KMS-11 (cell line): ENCODE results near the gene MRPS2.

Source experiments
- H2AFZ ChIP-seq: fragments of 200-600 bp; sonication (generic); 2 replicates; pipeline ENCODE4 v1.6.1; 2016; ENCODE audit warnings: antibody characterized with exemption, mixed run types, low read depth
- H3K27ac ChIP-seq: fragments of 200-600 bp; sonication (generic); 2 replicates; pipeline ENCODE4 v1.6.1; 2016; ENCODE audit warnings: mild to moderate bottlenecking, mixed run types
- H3K27me3 ChIP-seq: fragments of 200-600 bp; sonication (generic); 2 replicates; pipeline ENCODE4 v1.6.1; 2017; ENCODE audit warnings: mild to moderate bottlenecking, low read depth, mixed run types, moderate library complexity; ENCODE audit not compliant: insufficient read depth
- H3K36me3 ChIP-seq: fragments of 200-600 bp; sonication (generic); 2 replicates; pipeline ENCODE4 v1.6.1; 2017; ENCODE audit warnings: mild to moderate bottlenecking, mixed run types; ENCODE audit not compliant: insufficient read depth
- H3K4me1 ChIP-seq: fragments of 200-600 bp; sonication (generic); 2 replicates; pipeline ENCODE4 v1.6.1; 2016; ENCODE audit warnings: mild to moderate bottlenecking, low read depth, mixed run types; ENCODE audit not compliant: poor library complexity, severe bottlenecking
- H3K4me2 ChIP-seq: fragments of 200-600 bp; sonication (generic); 2 replicates; pipeline ENCODE4 v1.7.0; 2016; ENCODE audit warnings: mild to moderate bottlenecking, mixed run types
- H3K4me3 ChIP-seq: fragments of 200-600 bp; sonication (generic); IDR thresholded peaks from 2 replicates; pipeline ENCODE4 v1.6.1; 2017; ENCODE audit warnings: low read depth, low read length, mixed read lengths; ENCODE audit not compliant: insufficient read depth
- H3K79me2 ChIP-seq: fragments of 200-600 bp; sonication (generic); 2 replicates; pipeline ENCODE4 v1.6.1; 2016; ENCODE audit warnings: low read depth, mixed run types; ENCODE audit not compliant: insufficient read depth
- H3K9ac ChIP-seq: fragments of 200-600 bp; sonication (generic); 2 replicates; pipeline ENCODE4 v1.6.1; 2016; ENCODE audit warnings: mild to moderate bottlenecking, mixed run types
- H4K20me1 ChIP-seq: fragments of 200-600 bp; sonication (generic); 2 replicates; pipeline ENCODE4 v1.6.1; 2016; ENCODE audit warnings: mild to moderate bottlenecking, mixed run types; ENCODE audit not compliant: insufficient read depth
- CTCF ChIP-seq: fragments of 200-600 bp; sonication (generic); conservative IDR thresholded peaks from 2 replicates; pipeline ENCODE4 v1.6.1; 2017; ENCODE audit warnings: low read depth, mild to moderate bottlenecking, antibody characterized with exemption, low read length, moderate library complexity, mixed read lengths

MRPS2 gene

GRCh38 chr9:135514342-135515082, 14.0 kb downstream of the MRPS2 start:
- peaks cover 80% of the 10 kb centered on the region for H3K27me3 ChIP-seq
- no peak overlapping the region for H3K4me2 ChIP-seq
- no peaks in the 10 kb centered on the region for H3K79me2 ChIP-seq
- H2AFZ ChIP-seq = no peak overlapping the region
- H4K20me1 ChIP-seq = no peaks in the 10 kb centered on the region
- no peak overlapping the region for H3K4me3 ChIP-seq
- H3K27ac ChIP-seq = no peak overlapping the region
- no peak overlapping the region for H3K9ac ChIP-seq
- no peak for TF ChIP-seq CTCF
- H3K36me3 ChIP-seq = no peaks in the 10 kb centered on the region
- H3K4me1 ChIP-seq = no peaks in the 10 kb centered on the region

DNA sequence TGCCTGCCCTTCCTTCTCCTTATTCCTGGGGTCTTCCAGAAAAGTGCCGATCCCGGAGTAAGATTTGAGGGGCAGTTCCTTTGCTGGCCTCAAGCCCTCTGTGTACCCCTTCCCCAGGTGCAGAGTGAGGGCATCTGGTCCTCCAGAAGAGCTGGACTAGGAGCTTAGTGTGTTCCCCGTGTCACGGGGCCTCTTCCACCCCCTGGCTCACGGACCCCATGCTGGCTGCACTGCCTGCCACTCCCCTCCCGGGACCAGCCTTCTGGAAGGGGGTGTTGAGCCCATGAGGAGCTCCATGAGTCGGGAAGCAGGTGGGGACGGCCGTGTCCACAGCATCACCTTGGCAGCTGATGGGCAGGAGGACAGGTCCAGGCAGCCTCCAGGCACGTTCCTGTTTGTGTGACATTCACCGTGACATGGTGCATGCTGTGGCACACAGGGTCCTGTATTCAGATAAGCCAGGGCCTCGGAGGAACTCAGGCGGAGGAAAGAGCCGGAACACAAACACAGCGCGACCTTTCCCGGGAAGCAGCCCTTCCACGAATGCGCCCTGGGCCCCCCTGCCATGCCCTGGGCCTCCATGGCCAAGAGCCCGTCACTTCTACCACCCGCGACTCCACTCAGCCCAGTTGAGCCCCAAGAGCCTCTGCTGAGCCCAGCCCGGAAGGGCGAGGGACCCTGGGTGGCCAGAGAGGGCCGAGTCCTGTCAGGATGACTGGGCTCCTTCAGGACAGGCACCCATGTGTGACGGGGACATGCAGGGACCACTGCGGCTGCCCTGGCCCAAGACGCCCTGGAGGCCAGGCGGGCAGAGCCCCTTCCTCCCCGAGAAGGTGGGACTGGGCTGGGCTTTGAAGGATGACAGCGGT, 14.8 kb downstream of the MRPS2 start:
- Histone ChIP-seq H3K36me3 (no peaks in the 10 kb centered on the region), H4K20me1 (no peaks in the 10 kb centered on the region), H3K79me2 (no peaks in the 10 kb centered on the region), H3K4me2 (no peak overlapping the region), H3K4me1 (no peaks in the 10 kb centered on the region), H3K4me3 (no peak overlapping the region), H3K9ac (no peak overlapping the region), H3K27me3 (peaks cover 81% of the 10 kb centered on the region), H3K27ac (no peak overlapping the region), H2AFZ (no peak overlapping the region)
- no peak for TF ChIP-seq CTCF

DNA sequence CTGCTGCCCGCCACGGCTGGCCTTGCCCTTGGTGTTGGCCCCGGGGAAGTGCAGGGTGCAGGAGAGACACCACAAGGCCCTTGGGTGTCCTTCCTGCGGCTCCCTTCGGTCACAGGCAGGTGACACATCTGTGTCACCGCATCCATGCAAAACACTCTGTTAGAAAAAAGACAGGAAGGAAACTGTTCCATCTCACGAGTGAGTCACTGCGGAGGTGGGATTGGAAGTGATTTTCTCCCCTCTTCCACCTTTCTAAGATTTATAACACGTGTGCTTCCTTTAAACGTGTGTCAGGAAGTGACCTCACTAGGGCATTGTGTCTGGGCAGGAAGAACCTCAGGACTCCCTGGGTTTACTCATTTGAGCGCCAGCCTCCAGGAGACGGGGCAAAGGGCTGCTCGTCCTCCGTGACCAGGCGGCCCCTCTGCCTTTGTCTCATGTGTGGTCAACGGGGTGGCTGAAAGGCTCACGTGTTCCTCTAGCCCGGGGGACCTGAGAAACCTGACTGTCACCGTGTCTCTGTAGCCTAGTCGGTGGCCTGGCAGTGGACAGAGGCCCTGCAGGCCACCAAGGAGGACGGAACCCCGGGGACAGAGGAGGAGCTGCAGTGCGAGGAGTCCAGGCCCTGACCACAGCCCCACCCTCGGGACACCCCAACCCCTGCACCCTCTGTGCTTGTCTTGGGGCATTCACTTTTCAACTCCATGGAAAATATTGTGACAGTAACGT, 15.8 kb downstream of the MRPS2 start:
- H2AFZ ChIP-seq = no peak overlapping the region
- H3K9ac ChIP-seq = no peak overlapping the region
- peaks cover 83% of the 10 kb centered on the region for H3K27me3 ChIP-seq
- H3K27ac ChIP-seq = no peak overlapping the region
- H3K4me3 ChIP-seq = no peak overlapping the region
- no peak for TF ChIP-seq CTCF
- no peaks in the 10 kb centered on the region for H3K36me3 ChIP-seq
- H3K4me2 ChIP-seq = no peak overlapping the region
- H3K4me1 ChIP-seq = no peaks in the 10 kb centered on the region
- H4K20me1 ChIP-seq = no peaks in the 10 kb centered on the region
- no peaks in the 10 kb centered on the region for H3K79me2 ChIP-seq

DNA sequence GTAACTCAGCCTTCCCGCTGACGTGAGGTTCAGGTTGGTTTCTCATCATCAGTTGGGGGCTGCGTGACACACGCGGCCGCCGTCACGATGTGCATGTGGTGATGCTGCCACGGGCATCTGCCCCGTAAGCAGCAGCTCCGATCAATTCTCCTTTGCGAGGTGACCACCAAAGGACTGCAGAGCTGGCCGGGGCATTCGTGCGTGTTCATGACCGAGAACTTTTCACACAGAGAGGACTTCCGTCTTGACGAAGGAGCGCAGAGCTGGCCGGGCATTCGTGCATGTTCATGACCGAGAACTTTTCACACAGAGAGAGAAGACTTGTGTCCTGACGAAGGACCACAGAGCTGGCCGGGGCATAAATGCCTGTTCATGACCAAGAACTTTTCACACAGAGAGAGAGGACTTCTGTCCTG, 16.9 kb downstream of the MRPS2 start:
- no peaks in the 10 kb centered on the region for H3K36me3 ChIP-seq
- H3K27ac ChIP-seq = no peak overlapping the region
- no peak overlapping the region for H2AFZ ChIP-seq
- no peaks in the 10 kb centered on the region for H4K20me1 ChIP-seq
- H3K27me3 ChIP-seq = peaks cover 78% of the 10 kb centered on the region
- no peaks in the 10 kb centered on the region for H3K79me2 ChIP-seq
- no peak for TF ChIP-seq CTCF
- H3K4me1 ChIP-seq = no peaks in the 10 kb centered on the region
- no peak overlapping the region for H3K4me2 ChIP-seq
- no peak overlapping the region for H3K9ac ChIP-seq
- no peak overlapping the region for H3K4me3 ChIP-seq
